ENCODE measurements around the gene NHEJ1. TPM values are rescaled to one million over a fixed set of nuclear protein-coding genes. Genes with fewer than 3 reads are reported as not detected.

Gene NHEJ1
- total and polyA plus RNA-seq, 4 donors: 9.8 to 12.7 (median 11.1) TPM

GRCh38 chr2:219035942-219036341 is 124.7 kb downstream of the NHEJ1 start:
- Histone ChIP-seq H3K4me3 (ENCODE audit: low read depth, low read length) (no peak overlapping the region), H3K27ac (ENCODE audit: low read depth, low read length) (no peak overlapping the region), H3K4me1 (ENCODE audit: control insufficient read depth, insufficient read depth, low read length) (peaks cover 2% of the 10 kb centered on the region), H3K27me3 (ENCODE audit: control insufficient read depth, insufficient read depth, low read length) (peaks cover 7% of the 10 kb centered on the region), H3K36me3 (ENCODE audit: control insufficient read depth, insufficient read depth, low read length) (peaks cover 4% of the 10 kb centered on the region), H3K9me3 (ENCODE audit: control insufficient read depth, insufficient read depth, low read length) (no peaks in the 10 kb centered on the region)
- WGBS (ENCODE audit: insufficient coverage): no CpG with 5 or more reads among the region's 2 CpGs
- no peak for DNase-seq (ENCODE audit: low read depth in 4 of 6, low spot score in 6 of 6)

DNA sequence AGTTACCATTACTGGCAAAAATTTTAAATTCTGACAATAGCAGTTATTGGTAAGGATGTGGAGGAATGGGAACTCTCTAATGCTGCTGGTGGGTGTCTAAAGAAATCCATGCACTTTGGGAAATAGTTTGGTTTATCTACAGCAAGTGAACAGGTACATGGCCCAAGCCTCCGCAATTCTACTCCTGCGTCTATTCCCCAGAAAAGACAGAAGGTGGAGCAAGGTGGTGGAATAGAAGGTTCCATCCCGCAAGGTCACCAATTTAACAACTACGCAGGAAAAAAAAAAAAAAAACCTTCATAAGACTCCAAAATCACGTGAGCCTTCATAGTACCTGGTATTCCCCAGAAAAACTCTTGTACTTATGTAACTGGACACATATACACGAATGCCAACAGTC is 125.8 kb downstream of the NHEJ1 start:
- Histone ChIP-seq H3K36me3 (ENCODE audit: control insufficient read depth, insufficient read depth, low read length) (peaks cover 5% of the 10 kb centered on the region), H3K27ac (ENCODE audit: low read depth, low read length) (no peak overlapping the region), H3K9me3 (ENCODE audit: control insufficient read depth, insufficient read depth, low read length) (no peaks in the 10 kb centered on the region), H3K4me3 (ENCODE audit: low read depth, low read length) (no peak overlapping the region), H3K4me1 (ENCODE audit: control insufficient read depth, insufficient read depth, low read length) (no peaks in the 10 kb centered on the region), H3K27me3 (ENCODE audit: control insufficient read depth, insufficient read depth, low read length) (no peaks in the 10 kb centered on the region)
- no CpG with 5 or more reads among the region's 6 CpGs for WGBS (ENCODE audit: insufficient coverage)
- DNase-seq (ENCODE audit: low read depth in 4 of 6, low spot score in 6 of 6): no peak

DNA sequence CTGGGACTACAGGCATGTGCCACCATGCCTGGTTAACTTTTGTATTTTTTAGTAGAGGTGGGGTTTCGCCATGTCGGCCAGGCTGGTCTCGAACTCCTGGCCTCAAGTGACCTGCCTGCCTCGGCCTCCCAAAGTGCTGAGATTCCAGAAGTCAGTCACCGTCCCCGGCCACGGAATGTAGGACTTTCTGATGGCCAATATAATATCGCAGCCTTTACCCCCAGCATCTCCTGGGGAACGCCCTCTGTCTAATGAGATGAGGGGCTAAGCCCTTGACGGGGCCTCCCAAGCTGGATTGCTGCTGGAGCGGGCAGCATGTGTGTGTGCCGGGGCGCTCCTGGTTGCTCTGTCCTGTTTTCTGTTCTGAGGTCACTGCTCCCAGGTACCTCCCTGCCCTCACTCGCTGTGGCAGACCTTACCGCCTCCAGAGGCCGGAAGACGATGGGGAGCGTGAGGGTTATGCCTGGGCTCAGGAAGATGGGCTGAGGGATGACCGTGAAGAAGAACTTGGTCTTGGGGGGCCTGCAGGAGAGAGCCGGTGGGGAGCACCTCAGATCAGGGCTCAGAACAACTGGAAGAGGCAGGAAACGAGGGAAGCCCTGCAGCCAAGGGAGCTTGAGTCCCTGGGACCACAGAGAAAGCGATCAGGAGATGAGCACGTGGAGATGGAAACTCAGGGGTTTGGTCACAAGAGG is 128.4 kb downstream of the NHEJ1 start:
- no peak overlapping the region for H3K27ac ChIP-seq (ENCODE audit: low read depth, low read length)

GRCh38 chr2:219031005-219031738 is 129.4 kb downstream of the NHEJ1 start:
- Histone ChIP-seq H3K4me3 (ENCODE audit: low read depth, low read length) (no peak overlapping the region), H3K4me1 (ENCODE audit: control insufficient read depth, insufficient read depth, low read length) (peaks cover 7% of the 10 kb centered on the region), H3K27ac (ENCODE audit: low read depth, low read length) (no peak overlapping the region), H3K36me3 (ENCODE audit: control insufficient read depth, insufficient read depth, low read length) (peaks cover 12% of the 10 kb centered on the region), H3K27me3 (ENCODE audit: control insufficient read depth, insufficient read depth, low read length) (no peaks in the 10 kb centered on the region), H3K9me3 (ENCODE audit: control insufficient read depth, insufficient read depth, low read length) (no peaks in the 10 kb centered on the region)
- 82% methylated on average over 18 of the region's 21 CpGs for WGBS (ENCODE audit: insufficient coverage)
- DNase-seq (ENCODE audit: low read depth in 4 of 6, low spot score in 6 of 6): no peak

More for the DNA sequence above, 128.4 kb downstream of the NHEJ1 start:
- Histone ChIP-seq H3K27me3 (ENCODE audit: control insufficient read depth, insufficient read depth, low read length) (no peaks in the 10 kb centered on the region), H3K4me3 (ENCODE audit: low read depth, low read length) (no peak overlapping the region), H3K4me1 (ENCODE audit: control insufficient read depth, insufficient read depth, low read length) (peaks cover under 1% of the 10 kb centered on the region), H3K9me3 (ENCODE audit: control insufficient read depth, insufficient read depth, low read length) (no peaks in the 10 kb centered on the region), H3K36me3 (ENCODE audit: control insufficient read depth, insufficient read depth, low read length) (peaks cover 10% of the 10 kb centered on the region)
- DNase-seq (ENCODE audit: low read depth in 4 of 6, low spot score in 6 of 6): no peak
- WGBS (ENCODE audit: insufficient coverage): 85% methylated on average over 20 of the region's 23 CpGs

DNA sequence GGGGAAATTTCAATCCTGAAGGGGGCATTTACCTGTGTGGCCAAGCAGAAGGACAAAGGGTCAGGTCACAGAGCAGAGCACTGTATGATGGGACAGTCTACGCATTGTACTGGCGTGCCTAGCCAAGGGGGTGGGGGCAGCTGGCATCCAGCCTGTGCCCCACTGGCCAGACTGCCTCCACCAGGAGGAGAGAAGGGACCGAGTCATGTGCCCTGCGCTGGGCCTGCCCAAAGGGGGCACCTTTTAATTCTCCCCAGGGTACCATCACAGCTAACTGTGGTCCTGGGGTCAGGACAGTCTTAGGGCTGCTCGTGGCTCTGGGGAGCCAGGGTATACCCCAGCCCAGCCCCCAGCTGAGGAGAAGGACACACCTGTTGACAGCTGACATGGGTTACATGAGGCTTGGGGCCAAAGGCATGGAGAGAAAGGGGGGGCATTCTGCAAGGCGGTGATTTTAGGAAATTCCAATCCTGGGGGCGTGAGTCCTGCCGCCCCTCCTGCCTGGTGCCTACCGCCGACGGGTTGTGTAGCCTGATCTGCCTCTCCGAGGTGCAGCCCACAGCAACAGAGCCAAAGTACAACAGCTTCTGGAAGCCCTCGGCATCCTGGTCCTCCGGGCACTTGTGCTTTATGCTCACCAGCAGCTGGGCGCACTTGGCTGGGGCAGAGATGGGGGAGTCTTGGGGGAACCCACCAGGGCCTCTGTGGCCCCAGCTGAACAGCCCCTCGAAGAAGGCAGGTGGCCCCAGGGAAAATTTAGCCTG is 130.3 kb downstream of the NHEJ1 start:
- Histone ChIP-seq H3K4me1 (ENCODE audit: control insufficient read depth, insufficient read depth, low read length) (peaks cover 16% of the 10 kb centered on the region), H3K9me3 (ENCODE audit: control insufficient read depth, insufficient read depth, low read length) (no peaks in the 10 kb centered on the region), H3K27me3 (ENCODE audit: control insufficient read depth, insufficient read depth, low read length) (no peaks in the 10 kb centered on the region), H3K36me3 (ENCODE audit: control insufficient read depth, insufficient read depth, low read length) (peaks cover 18% of the 10 kb centered on the region), H3K4me3 (ENCODE audit: low read depth, low read length) (no peak overlapping the region), H3K27ac (ENCODE audit: low read depth, low read length) (no peak overlapping the region)
- WGBS (ENCODE audit: insufficient coverage): 85% methylated on average over 15 of the region's 16 CpGs
- DNase-seq (ENCODE audit: low read depth in 4 of 6, low spot score in 6 of 6): no peak

DNA sequence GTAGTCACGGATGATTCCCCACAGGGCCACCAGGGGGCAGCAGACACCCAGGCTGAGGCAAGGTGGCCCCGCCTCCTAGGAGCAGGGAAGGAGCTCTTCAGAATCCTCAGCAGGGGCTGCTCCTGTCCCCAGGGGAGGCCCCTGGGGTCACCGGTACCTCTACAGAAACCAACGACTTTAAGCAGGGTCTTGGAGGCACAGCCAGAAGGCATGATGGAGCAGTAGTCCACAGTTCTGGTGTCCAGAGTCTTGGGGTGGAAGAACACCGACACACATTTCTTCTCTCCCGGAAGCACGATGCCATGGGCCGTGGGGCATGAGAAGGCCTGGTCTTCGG is 130.8 kb downstream of the NHEJ1 start:
- WGBS (ENCODE audit: insufficient coverage): 56% methylated on average over 8 of the region's 9 CpGs
- peaks cover 18% of the 10 kb centered on the region for H3K36me3 ChIP-seq (ENCODE audit: control insufficient read depth, insufficient read depth, low read length)
- no peaks in the 10 kb centered on the region for H3K9me3 ChIP-seq (ENCODE audit: control insufficient read depth, insufficient read depth, low read length)
- peaks cover 21% of the 10 kb centered on the region for H3K4me1 ChIP-seq (ENCODE audit: control insufficient read depth, insufficient read depth, low read length)
- H3K27me3 ChIP-seq (ENCODE audit: control insufficient read depth, insufficient read depth, low read length): no peaks in the 10 kb centered on the region
- no peak overlapping the region for H3K27ac ChIP-seq (ENCODE audit: low read depth, low read length)
- H3K4me3 ChIP-seq (ENCODE audit: low read depth, low read length): no peak overlapping the region
- peak in 5 of 6 donors; percentile 49 to 91 (median 71) for DNase-seq (ENCODE audit: low read depth in 4 of 6, low spot score in 6 of 6)

DNA sequence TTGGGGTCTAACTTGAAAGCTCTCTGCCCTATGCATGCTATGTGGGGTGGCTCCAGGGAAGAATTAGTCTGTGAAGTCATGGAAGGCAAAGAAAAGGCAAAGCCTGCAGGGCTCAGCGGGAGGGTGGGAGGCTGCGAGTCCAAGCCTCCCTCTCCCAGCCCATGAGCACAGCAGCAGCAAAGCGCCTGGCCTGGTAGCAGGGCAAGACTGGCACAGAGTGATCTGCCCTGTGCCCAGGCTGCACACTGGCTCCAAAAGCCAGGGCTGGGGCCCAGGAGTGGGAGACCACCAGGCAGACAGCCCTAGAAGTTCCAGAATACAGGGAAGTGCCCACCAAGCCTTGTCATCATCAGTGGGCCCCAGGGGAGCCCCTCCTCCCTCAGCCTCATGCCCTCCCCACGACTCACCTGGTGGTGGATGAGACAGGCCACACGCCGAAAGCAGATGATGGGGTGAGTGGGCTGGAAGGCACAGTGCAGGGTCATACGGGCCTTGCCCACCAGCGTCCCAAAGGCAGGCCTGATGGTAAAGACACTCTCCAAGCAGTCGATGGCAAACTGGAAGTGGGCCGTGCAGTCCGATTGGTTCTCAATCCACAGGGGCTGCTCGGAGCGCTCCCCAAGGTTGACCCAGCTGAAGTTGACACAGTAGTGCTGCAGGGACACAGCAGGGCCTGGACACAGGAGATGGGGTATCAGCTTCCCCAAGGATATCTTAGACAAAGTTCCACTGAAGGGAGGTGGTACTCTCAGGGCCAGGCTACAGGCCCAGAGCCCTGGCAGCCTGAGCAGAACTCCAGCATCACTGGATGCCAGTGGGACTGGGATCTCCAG is 131.4 kb downstream of the NHEJ1 start:
- DNase-seq (ENCODE audit: low read depth in 4 of 6, low spot score in 6 of 6): no peak
- Histone ChIP-seq H3K4me3 (ENCODE audit: low read depth, low read length) (no peak overlapping the region), H3K27me3 (ENCODE audit: control insufficient read depth, insufficient read depth, low read length) (no peaks in the 10 kb centered on the region), H3K9me3 (ENCODE audit: control insufficient read depth, insufficient read depth, low read length) (no peaks in the 10 kb centered on the region), H3K36me3 (ENCODE audit: control insufficient read depth, insufficient read depth, low read length) (peaks cover 18% of the 10 kb centered on the region), H3K27ac (ENCODE audit: low read depth, low read length) (no peak overlapping the region), H3K4me1 (ENCODE audit: control insufficient read depth, insufficient read depth, low read length) (peaks cover 21% of the 10 kb centered on the region)
- WGBS (ENCODE audit: insufficient coverage): 74% methylated on average over 12 of the region's 13 CpGs

DNA sequence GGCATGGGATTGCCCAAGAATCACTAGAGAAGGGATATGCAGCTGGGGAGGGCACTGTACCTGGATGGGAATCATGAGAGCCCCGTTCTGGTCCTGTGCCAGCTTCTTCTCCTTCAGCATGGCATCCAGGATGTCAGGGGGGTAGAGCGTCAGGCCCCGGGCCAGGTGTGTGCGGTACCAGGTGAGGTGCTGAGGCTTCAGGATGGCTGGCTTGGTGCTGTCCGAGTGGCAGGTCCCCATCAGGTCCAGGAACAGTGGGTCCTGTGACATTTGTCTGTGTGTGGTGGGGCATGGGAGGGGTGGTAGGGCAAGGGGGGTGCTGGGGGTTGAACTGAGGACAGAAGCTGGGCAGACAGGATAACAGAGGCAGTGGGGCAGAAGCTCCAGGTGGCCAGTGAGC is 132.5 kb downstream of the NHEJ1 start:
- Histone ChIP-seq H3K4me1 (ENCODE audit: control insufficient read depth, insufficient read depth, low read length) (peaks cover 21% of the 10 kb centered on the region), H3K9me3 (ENCODE audit: control insufficient read depth, insufficient read depth, low read length) (no peaks in the 10 kb centered on the region), H3K36me3 (ENCODE audit: control insufficient read depth, insufficient read depth, low read length) (peaks cover 18% of the 10 kb centered on the region), H3K27me3 (ENCODE audit: control insufficient read depth, insufficient read depth, low read length) (no peaks in the 10 kb centered on the region), H3K4me3 (ENCODE audit: low read depth, low read length) (no peak overlapping the region), H3K27ac (ENCODE audit: low read depth, low read length) (no peak overlapping the region)
- no peak for DNase-seq (ENCODE audit: low read depth in 4 of 6, low spot score in 6 of 6)
- 86% methylated on average over 5 of the region's 5 CpGs for WGBS (ENCODE audit: insufficient coverage)

DNA sequence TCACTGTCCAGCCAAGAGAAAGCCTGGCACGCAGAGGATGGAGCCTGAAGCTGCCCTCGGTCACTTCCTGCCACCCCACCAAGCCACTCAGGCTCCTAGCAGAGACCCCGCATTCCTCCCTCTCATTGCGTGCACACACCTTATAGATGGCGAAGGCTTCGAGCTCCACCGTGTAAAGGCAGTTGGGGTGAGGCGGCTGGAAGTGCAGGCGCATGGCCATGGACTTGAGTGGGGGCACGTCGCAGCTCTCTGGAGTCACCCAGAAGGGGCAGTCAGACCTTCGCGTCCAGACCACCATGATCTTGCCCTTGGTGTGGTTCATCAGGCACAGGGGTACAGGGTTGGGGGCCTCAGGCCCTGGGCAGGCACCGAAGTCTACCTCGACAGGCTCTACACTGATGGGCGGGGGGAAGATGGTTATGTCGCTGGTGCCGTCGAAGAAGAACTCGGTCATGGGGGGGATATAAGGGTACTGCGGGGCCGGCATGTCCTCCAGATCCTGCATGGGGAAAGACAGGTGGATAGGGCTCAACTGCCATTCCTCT is 133.0 kb downstream of the NHEJ1 start:
- Histone ChIP-seq H3K9me3 (ENCODE audit: control insufficient read depth, insufficient read depth, low read length) (no peaks in the 10 kb centered on the region), H3K27ac (ENCODE audit: low read depth, low read length) (no peak overlapping the region), H3K4me3 (ENCODE audit: low read depth, low read length) (no peak overlapping the region), H3K4me1 (ENCODE audit: control insufficient read depth, insufficient read depth, low read length) (peaks cover 21% of the 10 kb centered on the region), H3K36me3 (ENCODE audit: control insufficient read depth, insufficient read depth, low read length) (peaks cover 18% of the 10 kb centered on the region), H3K27me3 (ENCODE audit: control insufficient read depth, insufficient read depth, low read length) (no peaks in the 10 kb centered on the region)
- 88% methylated on average over 22 of the region's 22 CpGs for WGBS (ENCODE audit: insufficient coverage)
- no peak for DNase-seq (ENCODE audit: low read depth in 4 of 6, low spot score in 6 of 6)
